AML-193 (cell line): Measurements from ENCODE around the gene DPEP1.

Experiments
- DNase-seq, 2 experiments: peaks; one replicate each; lab custom pipeline; 2025; lab: John Stamatoyannopoulos, UW

DPEP1 gene

GRCh38 chr16:89687092-89687940 is 73.9 kb downstream of the DPEP1 start:
- DNase-seq, result no peak
